Measurements from ENCODE around the gene WWOX. TPM values are rescaled to one million over a fixed set of nuclear protein-coding genes. Genes with fewer than 3 reads are reported as not detected.

Gene WWOX
- total RNA-seq, 1 donor from 2014 or later: 8.9 TPM

- Histone ChIP-seq H3K4me1 (no peaks in the 10 kb centered on the region), H3K36me3 (no peaks in the 10 kb centered on the region), H3K27ac (replicated peaks) (no peak overlapping the region), H3K27me3 (ENCODE audit: low read depth) (no peaks in the 10 kb centered on the region), H3K4me3 (no peak overlapping the region), H3K9me3 (replicated peaks) (no peaks in the 10 kb centered on the region)
- DNase-seq: no peak
- TF ChIP-seq, protein P1, sequence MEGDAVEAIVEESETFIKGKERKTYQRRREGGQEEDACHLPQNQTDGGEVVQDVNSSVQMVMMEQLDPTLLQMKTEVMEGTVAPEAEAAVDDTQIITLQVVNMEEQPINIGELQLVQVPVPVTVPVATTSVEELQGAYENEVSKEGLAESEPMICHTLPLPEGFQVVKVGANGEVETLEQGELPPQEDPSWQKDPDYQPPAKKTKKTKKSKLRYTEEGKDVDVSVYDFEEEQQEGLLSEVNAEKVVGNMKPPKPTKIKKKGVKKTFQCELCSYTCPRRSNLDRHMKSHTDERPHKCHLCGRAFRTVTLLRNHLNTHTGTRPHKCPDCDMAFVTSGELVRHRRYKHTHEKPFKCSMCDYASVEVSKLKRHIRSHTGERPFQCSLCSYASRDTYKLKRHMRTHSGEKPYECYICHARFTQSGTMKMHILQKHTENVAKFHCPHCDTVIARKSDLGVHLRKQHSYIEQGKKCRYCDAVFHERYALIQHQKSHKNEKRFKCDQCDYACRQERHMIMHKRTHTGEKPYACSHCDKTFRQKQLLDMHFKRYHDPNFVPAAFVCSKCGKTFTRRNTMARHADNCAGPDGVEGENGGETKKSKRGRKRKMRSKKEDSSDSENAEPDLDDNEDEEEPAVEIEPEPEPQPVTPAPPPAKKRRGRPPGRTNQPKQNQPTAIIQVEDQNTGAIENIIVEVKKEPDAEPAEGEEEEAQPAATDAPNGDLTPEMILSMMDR (IDR thresholded peaks at IDR 0.05; ENCODE audit: borderline replicate concordance): no peak
- intact Hi-C loops (cut with micrococcal nuclease): no loop called here
These were observed 204.5 kb downstream of the WWOX start for GRCh38 chr16:78303946-78304345.

DNA sequence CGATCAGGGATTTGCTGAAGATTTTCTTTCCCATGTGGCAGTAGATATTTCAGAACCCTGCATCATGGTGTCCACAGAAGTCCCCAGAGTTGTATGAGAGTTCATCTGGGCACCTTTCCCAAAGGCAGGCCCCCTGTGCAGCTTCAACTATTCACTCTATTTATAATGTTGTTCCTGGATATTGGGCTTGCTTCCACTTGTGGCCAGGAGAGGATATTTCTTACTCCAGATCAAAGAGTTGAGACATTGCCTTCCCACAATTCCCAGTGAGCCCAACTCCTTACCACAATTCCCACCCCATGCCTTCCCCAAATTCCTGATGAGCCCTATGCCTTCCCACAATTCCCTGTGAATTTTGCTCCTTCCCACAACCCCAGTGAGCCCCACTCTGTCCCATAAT is 206.9 kb downstream of the WWOX start:
- Histone ChIP-seq H3K4me1 (no peaks in the 10 kb centered on the region), H3K27me3 (ENCODE audit: low read depth) (no peaks in the 10 kb centered on the region), H3K4me3 (no peak overlapping the region), H3K27ac (replicated peaks) (no peak overlapping the region), H3K9me3 (replicated peaks) (no peaks in the 10 kb centered on the region), H3K36me3 (no peaks in the 10 kb centered on the region)
- intact Hi-C loops (cut with micrococcal nuclease): no loop called here
- no peak for DNase-seq
- TF ChIP-seq, protein P1 (IDR thresholded peaks at IDR 0.05; ENCODE audit: borderline replicate concordance): no peak

GRCh38 chr16:78307824-78308528 is 208.5 kb downstream of the WWOX start:
- H3K36me3 ChIP-seq: no peaks in the 10 kb centered on the region
- intact Hi-C loops (cut with micrococcal nuclease): no loop called here
- H3K27me3 ChIP-seq (ENCODE audit: low read depth): no peaks in the 10 kb centered on the region
- no peaks in the 10 kb centered on the region for H3K9me3 ChIP-seq (replicated peaks)
- no peak for DNase-seq
- TF ChIP-seq, protein P1 (IDR thresholded peaks at IDR 0.05; ENCODE audit: borderline replicate concordance): no peak
- no peak overlapping the region for H3K4me3 ChIP-seq
- no peaks in the 10 kb centered on the region for H3K4me1 ChIP-seq
- H3K27ac ChIP-seq (replicated peaks): no peak overlapping the region

GRCh38 chr16:78309763-78310162 is 210.3 kb downstream of the WWOX start:
- no peaks in the 10 kb centered on the region for H3K4me1 ChIP-seq
- no peak overlapping the region for H3K4me3 ChIP-seq
- TF ChIP-seq, protein P1 (IDR thresholded peaks at IDR 0.05; ENCODE audit: borderline replicate concordance): no peak
- no peak overlapping the region for H3K27ac ChIP-seq (replicated peaks)
- no peaks in the 10 kb centered on the region for H3K36me3 ChIP-seq
- DNase-seq: no peak
- no peaks in the 10 kb centered on the region for H3K27me3 ChIP-seq (ENCODE audit: low read depth)
- intact Hi-C loops (cut with micrococcal nuclease): no loop called here
- no peaks in the 10 kb centered on the region for H3K9me3 ChIP-seq (replicated peaks)

- Histone ChIP-seq H3K4me3 (no peak overlapping the region), H3K27me3 (ENCODE audit: low read depth) (no peaks in the 10 kb centered on the region), H3K27ac (replicated peaks) (no peak overlapping the region), H3K36me3 (no peaks in the 10 kb centered on the region), H3K9me3 (replicated peaks) (no peaks in the 10 kb centered on the region), H3K4me1 (no peaks in the 10 kb centered on the region)
- TF ChIP-seq, protein P1 (IDR thresholded peaks at IDR 0.05; ENCODE audit: borderline replicate concordance): no peak
- intact Hi-C loops (cut with micrococcal nuclease): no loop called here
- no peak for DNase-seq
These were observed 210.7 kb downstream of the WWOX start for GRCh38 chr16:78310196-78310595.

Measured in left ventricle myocardium inferior (tissue), 1 donor.